DOHH2 (cell line): ENCODE data around the gene PPP2R5E.

Experiments
- CTCF ChIP-seq: fragments of 200-600 bp; sonication (generic); IDR thresholded peaks from one replicate; pipeline ENCODE4 v1.5.1; 2014; ENCODE audit warnings: antibody characterized with exemption, mild to moderate bottlenecking, low read depth, low read length; ENCODE audit not compliant: poor library complexity, severe bottlenecking
- EZH2phosphoT487 ChIP-seq: fragments of 200-600 bp; sonication (generic); IDR thresholded peaks from 2 replicates; pipeline ENCODE4 v1.6.1; 2017; ENCODE audit warnings: borderline replicate concordance, mild to moderate bottlenecking, antibody characterized with exemption, low read length, moderate library complexity, mixed read lengths

GRCh38 chr14:63555572-63555971 is 12.4 kb upstream of the PPP2R5E start:
- TF ChIP-seq CTCF = no peak
- no peak for TF ChIP-seq EZH2phosphoT487
